OCI-LY3 (cell line): ENCODE data around the gene SLC7A1.

Experiments
- H2AFZ ChIP-seq: fragments of 200-600, 300-600 bp; shearing (Covaris generic); 2 replicates; pipeline ENCODE4 v1.6.0; 2014; ENCODE audit warnings: antibody characterized with exemption, low read depth, low read length
- H3K27ac ChIP-seq: fragments of 200-600, 300-600 bp; sonication (generic); 2 replicates; pipeline ENCODE4 v1.5.1; 2014; ENCODE audit warnings: mild to moderate bottlenecking, low read length, moderate library complexity, mixed read lengths
- H3K27me3 ChIP-seq: fragments of 200-600, 300-600 bp; sonication (generic); 2 replicates; pipeline ENCODE4 v1.6.1; 2014; ENCODE audit warnings: low read depth, low read length, mixed read lengths
- H3K36me3 ChIP-seq: fragments of 200-600, 300-600 bp; sonication (generic); replicated peaks from 2 replicates; pipeline ENCODE3; 2014; ENCODE audit warnings: low read depth, low read length, mixed read lengths
- H3K4me1 ChIP-seq: fragments of 300-600, 200-600 bp; sonication (generic); 2 replicates; pipeline ENCODE4 v1.6.1; 2014; ENCODE audit warnings: low read length, mixed read lengths
- H3K4me2 ChIP-seq: fragments of 200-600, 300-600 bp; sonication (generic); 2 replicates; pipeline ENCODE4 v1.6.1; 2014; ENCODE audit warnings: low read length, mixed read lengths
- H3K4me3 ChIP-seq: fragments of 300-600, 200-600 bp; sonication (generic); 2 replicates; pipeline ENCODE4 v1.5.1; 2014; ENCODE audit warnings: antibody characterized with exemption, mild to moderate bottlenecking, low read length, moderate library complexity
- H3K79me2 ChIP-seq: fragments of 300-600, 200-600 bp; shearing (Covaris generic); 2 replicates; pipeline ENCODE4 v1.6.1; 2014; ENCODE audit warnings: mild to moderate bottlenecking, low read length, mixed read lengths
- H3K9ac ChIP-seq: fragments of 300-600, 200-600 bp; shearing (Covaris generic); 2 replicates; pipeline ENCODE4 v1.6.0; 2014; ENCODE audit warnings: mild to moderate bottlenecking, low read length, moderate library complexity
- H3K9me3 ChIP-seq: fragments of 200-600, 300-600 bp; shearing (Covaris generic); 2 replicates; pipeline ENCODE4 v1.6.1; 2014; ENCODE audit warnings: low read length, mixed read lengths; ENCODE audit not compliant: insufficient read depth
- H4K20me1 ChIP-seq: fragments of 200-600, 300-600 bp; sonication (generic); 2 replicates; pipeline ENCODE4 v1.6.1; 2016; ENCODE audit warnings: low read length, mixed read lengths; ENCODE audit not compliant: insufficient read depth
- EZH2phosphoT487 ChIP-seq: fragments of 200-600 bp; shearing (Covaris generic); IDR thresholded peaks from 2 replicates; pipeline ENCODE4 v1.6.1; 2018; ENCODE audit warnings: antibody characterized with exemption, mixed run types, low read depth
- TF ChIP-seq, protein P1 (sequence below): fragments of 200-600, 300-600 bp; sonication (generic); IDR thresholded peaks from 2 replicates; pipeline ENCODE4 v1.5.1; 2014; ENCODE audit warnings: antibody characterized with exemption, low read length, low read depth

The SLC7A1 gene

GRCh38 chr13:29607465-29607864, 12.0 kb upstream of the SLC7A1 start:
- H3K9me3 ChIP-seq = no peaks in the 10 kb centered on the region
- H4K20me1 ChIP-seq = no peaks in the 10 kb centered on the region
- no peak overlapping the region for H3K9ac ChIP-seq
- no peaks in the 10 kb centered on the region for H3K79me2 ChIP-seq
- no peaks in the 10 kb centered on the region for H3K4me1 ChIP-seq
- H3K36me3 ChIP-seq = no peaks in the 10 kb centered on the region
- no peak overlapping the region for H3K27ac ChIP-seq
- no peak overlapping the region for H3K4me3 ChIP-seq
- no peak overlapping the region for H3K4me2 ChIP-seq
- peaks cover 25% of the 10 kb centered on the region for H3K27me3 ChIP-seq
- no peak overlapping the region for H2AFZ ChIP-seq
- TF ChIP-seq, protein P1, sequence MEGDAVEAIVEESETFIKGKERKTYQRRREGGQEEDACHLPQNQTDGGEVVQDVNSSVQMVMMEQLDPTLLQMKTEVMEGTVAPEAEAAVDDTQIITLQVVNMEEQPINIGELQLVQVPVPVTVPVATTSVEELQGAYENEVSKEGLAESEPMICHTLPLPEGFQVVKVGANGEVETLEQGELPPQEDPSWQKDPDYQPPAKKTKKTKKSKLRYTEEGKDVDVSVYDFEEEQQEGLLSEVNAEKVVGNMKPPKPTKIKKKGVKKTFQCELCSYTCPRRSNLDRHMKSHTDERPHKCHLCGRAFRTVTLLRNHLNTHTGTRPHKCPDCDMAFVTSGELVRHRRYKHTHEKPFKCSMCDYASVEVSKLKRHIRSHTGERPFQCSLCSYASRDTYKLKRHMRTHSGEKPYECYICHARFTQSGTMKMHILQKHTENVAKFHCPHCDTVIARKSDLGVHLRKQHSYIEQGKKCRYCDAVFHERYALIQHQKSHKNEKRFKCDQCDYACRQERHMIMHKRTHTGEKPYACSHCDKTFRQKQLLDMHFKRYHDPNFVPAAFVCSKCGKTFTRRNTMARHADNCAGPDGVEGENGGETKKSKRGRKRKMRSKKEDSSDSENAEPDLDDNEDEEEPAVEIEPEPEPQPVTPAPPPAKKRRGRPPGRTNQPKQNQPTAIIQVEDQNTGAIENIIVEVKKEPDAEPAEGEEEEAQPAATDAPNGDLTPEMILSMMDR = no peak
- no peak for TF ChIP-seq EZH2phosphoT487

DNA sequence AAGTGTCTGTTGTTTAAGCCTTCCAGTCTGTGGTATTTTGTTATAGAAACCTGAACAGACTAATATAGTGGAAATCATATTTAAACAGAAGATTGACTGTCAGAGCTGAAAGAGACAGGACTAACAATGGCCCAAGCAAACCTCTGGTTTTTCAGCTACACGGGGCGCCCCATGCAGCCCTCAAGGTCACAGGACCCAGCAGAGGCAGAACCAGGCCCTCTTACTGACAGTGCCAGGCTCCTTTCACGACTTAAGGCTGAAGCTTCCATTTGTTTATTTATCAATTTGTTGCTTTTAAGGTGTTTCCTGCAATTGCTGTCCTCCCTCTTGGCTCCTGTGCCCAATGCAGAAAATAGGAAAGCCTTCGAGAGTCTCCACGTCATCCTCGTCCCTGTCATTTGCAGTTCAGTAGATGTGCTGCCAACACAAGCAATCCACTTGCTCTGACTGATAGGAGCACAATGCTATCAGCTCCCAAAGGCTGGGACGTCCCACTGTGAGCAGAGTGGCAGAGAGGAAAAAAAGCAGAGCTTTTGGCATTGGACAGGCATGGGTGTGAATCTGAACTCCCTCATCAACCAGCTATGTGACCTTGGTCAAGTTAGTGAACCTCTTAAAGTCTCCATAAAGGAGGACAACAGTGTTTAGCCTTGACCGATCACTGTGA, 10.5 kb upstream of the SLC7A1 start:
- no peaks in the 10 kb centered on the region for H3K36me3 ChIP-seq
- H2AFZ ChIP-seq = no peak overlapping the region
- H4K20me1 ChIP-seq = no peaks in the 10 kb centered on the region
- H3K27ac ChIP-seq = no peak overlapping the region
- H3K79me2 ChIP-seq = no peaks in the 10 kb centered on the region
- no peak overlapping the region for H3K4me3 ChIP-seq
- no peaks in the 10 kb centered on the region for H3K4me1 ChIP-seq
- H3K4me2 ChIP-seq = no peak overlapping the region
- H3K27me3 ChIP-seq = peaks cover 33% of the 10 kb centered on the region
- no peaks in the 10 kb centered on the region for H3K9me3 ChIP-seq
- TF ChIP-seq, protein P1 = no peak
- no peak for TF ChIP-seq EZH2phosphoT487
- H3K9ac ChIP-seq = no peak overlapping the region

DNA sequence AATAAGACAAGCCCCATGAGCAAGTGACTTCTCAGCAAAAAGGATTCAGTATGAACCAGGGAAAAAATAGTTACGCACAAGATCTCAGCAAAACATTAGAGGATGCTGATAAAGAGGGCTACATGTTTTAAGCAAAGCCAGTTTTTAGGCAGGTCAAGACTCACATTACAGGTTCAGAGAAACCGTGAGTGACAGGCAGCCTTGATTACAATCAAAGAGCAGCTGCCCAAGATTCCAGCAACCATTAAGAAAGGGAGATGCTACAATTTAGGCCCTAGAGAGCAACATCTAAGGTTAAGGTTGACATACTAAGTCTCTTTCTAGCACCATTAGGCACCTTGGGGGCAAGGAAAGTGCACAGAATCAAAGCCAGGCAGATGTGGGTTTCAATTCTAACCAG, 2.8 kb upstream of the SLC7A1 start:
- Histone ChIP-seq H3K36me3 (peaks cover 2% of the 10 kb centered on the region), H3K4me3 (no peak overlapping the region), H3K27ac (no peak overlapping the region), H3K9ac (no peak overlapping the region), H3K9me3 (no peaks in the 10 kb centered on the region), H3K79me2 (peaks cover 20% of the 10 kb centered on the region), H2AFZ (no peak overlapping the region), H3K4me2 (no peak overlapping the region), H3K27me3 (peaks cover 10% of the 10 kb centered on the region), H3K4me1 (peaks cover 14% of the 10 kb centered on the region), H4K20me1 (peaks cover 8% of the 10 kb centered on the region)
- TF ChIP-seq, protein P1 = no peak
- TF ChIP-seq EZH2phosphoT487 = no peak

- H3K4me3 ChIP-seq = no peak overlapping the region
- H2AFZ ChIP-seq = no peak overlapping the region
- peaks cover 5% of the 10 kb centered on the region for H3K36me3 ChIP-seq
- H3K4me1 ChIP-seq = peaks cover 20% of the 10 kb centered on the region
- H3K9ac ChIP-seq = no peak overlapping the region
- H3K4me2 ChIP-seq = no peak overlapping the region
- peaks cover 26% of the 10 kb centered on the region for H3K79me2 ChIP-seq
- no peaks in the 10 kb centered on the region for H3K9me3 ChIP-seq
- H3K27me3 ChIP-seq = peaks cover 10% of the 10 kb centered on the region
- TF ChIP-seq, protein P1 = no peak
- TF ChIP-seq EZH2phosphoT487 = no peak
- H3K27ac ChIP-seq = no peak overlapping the region
- H4K20me1 ChIP-seq = peaks cover 15% of the 10 kb centered on the region
Observed at GRCh38 chr13:29597706-29598105, 2.2 kb upstream of the SLC7A1 start.
